ENCODE results near the gene BSDC1. TPM values are rescaled to one million over a fixed set of nuclear protein-coding genes. Genes with fewer than 3 reads are reported as not detected.

BSDC1 gene
- total RNA-seq, 2 donors from 2014 or later, result 47.1 to 49.7 TPM

DNA sequence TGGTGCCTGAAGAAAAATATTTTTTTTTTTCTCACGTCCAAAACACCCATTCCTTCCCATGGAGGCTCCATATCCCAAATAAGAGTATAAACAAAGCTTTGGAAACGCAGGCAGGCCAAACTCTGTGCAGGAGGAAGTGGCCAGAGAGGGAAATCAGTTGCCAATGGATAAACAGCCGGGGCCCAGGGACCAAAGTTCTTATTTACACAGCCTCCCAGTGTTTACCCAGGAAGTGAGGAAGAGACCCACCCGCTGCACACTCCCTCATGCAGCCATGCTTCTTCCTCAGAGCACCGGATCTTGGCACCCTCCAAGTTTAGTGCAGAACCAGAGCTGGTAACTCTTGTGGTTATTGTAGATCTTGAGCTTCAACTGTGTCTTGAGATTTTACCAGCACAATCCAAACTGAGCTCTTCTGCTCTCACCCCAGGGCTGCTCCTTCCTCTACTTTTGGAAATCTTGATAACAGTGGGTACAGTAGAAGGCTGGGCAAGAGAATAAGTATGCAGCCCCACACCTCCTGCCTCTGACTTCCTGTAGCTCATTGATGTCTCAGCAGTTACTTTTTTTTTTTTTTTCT, 72.4 kb downstream of the BSDC1 start:
- no peaks in the 10 kb centered on the region for H3K9me3 ChIP-seq
- H3K4me3 ChIP-seq, result no peak overlapping the region
- H3K27me3 ChIP-seq, result no peaks in the 10 kb centered on the region
- H3K36me3 ChIP-seq, result peaks cover 20% of the 10 kb centered on the region
- peaks cover 0 to 5% of the 10 kb centered on the region in 2 donors for H3K4me1 ChIP-seq
- TF ChIP-seq, protein P1, sequence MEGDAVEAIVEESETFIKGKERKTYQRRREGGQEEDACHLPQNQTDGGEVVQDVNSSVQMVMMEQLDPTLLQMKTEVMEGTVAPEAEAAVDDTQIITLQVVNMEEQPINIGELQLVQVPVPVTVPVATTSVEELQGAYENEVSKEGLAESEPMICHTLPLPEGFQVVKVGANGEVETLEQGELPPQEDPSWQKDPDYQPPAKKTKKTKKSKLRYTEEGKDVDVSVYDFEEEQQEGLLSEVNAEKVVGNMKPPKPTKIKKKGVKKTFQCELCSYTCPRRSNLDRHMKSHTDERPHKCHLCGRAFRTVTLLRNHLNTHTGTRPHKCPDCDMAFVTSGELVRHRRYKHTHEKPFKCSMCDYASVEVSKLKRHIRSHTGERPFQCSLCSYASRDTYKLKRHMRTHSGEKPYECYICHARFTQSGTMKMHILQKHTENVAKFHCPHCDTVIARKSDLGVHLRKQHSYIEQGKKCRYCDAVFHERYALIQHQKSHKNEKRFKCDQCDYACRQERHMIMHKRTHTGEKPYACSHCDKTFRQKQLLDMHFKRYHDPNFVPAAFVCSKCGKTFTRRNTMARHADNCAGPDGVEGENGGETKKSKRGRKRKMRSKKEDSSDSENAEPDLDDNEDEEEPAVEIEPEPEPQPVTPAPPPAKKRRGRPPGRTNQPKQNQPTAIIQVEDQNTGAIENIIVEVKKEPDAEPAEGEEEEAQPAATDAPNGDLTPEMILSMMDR (IDR thresholded peaks at IDR 0.05), result no peak
- no peak overlapping the region for H3K27ac ChIP-seq
- DNase-seq (ENCODE audit: low spot score), result no peak

DNA sequence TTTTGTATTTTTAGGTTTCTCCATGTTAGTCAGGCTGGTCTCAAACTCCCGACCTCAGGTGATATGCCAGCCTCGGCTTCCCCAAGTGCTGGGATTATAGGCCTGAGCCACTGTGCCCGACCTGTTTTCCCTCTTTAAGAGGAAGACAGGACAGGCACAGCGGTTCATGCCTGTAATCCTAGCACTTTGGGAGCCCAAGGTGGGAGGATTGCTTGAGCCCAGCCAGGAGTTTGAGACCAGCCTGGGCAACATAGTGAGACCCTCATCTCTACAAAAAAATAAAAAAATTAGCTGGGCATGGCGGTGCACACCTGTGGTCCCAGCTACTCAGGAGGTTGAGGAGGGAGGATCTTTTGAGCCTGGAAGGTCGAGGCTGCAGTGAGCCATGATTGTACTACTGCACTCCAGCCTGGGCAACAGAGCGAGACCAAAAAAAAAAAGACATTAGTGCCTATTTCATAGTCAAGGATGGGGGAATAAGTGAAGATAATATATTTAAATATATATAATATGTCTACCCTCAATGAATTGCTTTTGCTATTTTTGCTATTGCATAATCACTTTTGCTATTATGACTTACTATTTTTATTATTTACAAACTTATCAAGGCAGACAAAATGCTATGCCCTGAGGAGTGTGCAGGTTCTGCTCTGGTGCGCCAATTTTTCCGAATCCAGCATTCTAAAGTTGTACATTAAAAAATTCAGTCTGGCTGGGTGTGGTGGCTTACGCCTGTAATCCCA, 75.9 kb downstream of the BSDC1 start:
- H3K4me1 ChIP-seq, result peaks cover 0 to 12% of the 10 kb centered on the region in 2 donors
- H3K9me3 ChIP-seq, result no peaks in the 10 kb centered on the region
- no peak overlapping the region for H3K4me3 ChIP-seq
- TF ChIP-seq, protein P1 (IDR thresholded peaks at IDR 0.05), result no peak
- peaks cover 19% of the 10 kb centered on the region for H3K36me3 ChIP-seq
- H3K27ac ChIP-seq, result no peak overlapping the region
- DNase-seq (ENCODE audit: low spot score), result no peak
- H3K27me3 ChIP-seq, result no peaks in the 10 kb centered on the region

DNA sequence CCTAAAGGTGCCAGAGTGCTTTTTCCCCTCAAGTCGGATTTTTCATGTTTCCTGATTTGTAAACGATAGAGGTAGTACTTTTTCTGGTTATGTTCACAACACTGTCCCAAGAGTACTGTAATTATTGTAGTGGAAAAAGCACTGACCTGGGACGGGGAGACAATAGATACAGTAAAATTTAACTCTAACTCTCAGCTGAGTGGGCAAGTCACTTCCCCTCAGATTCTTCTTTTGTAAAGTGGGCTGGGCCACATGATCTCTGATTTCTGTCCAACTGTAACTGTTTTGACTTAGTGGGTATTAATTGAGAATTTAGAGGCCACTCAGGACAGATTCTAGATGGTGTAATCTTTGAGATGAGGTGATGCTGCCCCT, 77.4 kb downstream of the BSDC1 start:
- no peak overlapping the region for H3K27ac ChIP-seq
- H3K4me1 ChIP-seq, result peaks cover 0 to 12% of the 10 kb centered on the region in 2 donors
- no peak for DNase-seq (ENCODE audit: low spot score)
- H3K36me3 ChIP-seq, result peaks cover 19% of the 10 kb centered on the region
- TF ChIP-seq, protein P1 (IDR thresholded peaks at IDR 0.05), result no peak
- no peaks in the 10 kb centered on the region for H3K9me3 ChIP-seq
- H3K27me3 ChIP-seq, result no peaks in the 10 kb centered on the region
- H3K4me3 ChIP-seq, result no peak overlapping the region

Other genes starting within 250 kb of the BSDC1 start
- gene TXLNA, start 214.8 kb downstream of the BSDC1 start, total RNA-seq, result 10 to 100 TPM; 16.1 to 29.4 TPM
- gene CCDC28B, start 193.8 kb downstream of the BSDC1 start, total RNA-seq, result 10 to 100 TPM in 1 of 2 donors, 1 to 10 TPM in 1; 9.5 to 11.2 TPM
- 1 to 10 TPM in 1 of 2 donors, under 1 TPM in 1; 0.48 to 1.3 TPM for gene IQCC, start 188.8 kb downstream of the BSDC1 start, total RNA-seq
- not detected for gene DCDC2B, start 185.4 kb downstream of the BSDC1 start, total RNA-seq
- 1 to 10 TPM; 8.1 to 8.9 TPM for gene TMEM234, start 172.1 kb downstream of the BSDC1 start, total RNA-seq
- gene EIF3I, start 172.0 kb downstream of the BSDC1 start, total RNA-seq, result 100 to 1,000 TPM; 123 to 131 TPM
- 1 to 10 TPM; 2.1 to 6.4 TPM for gene FAM167B, start 147.2 kb downstream of the BSDC1 start, total RNA-seq
- gene LCK, start 143.2 kb downstream of the BSDC1 start, total RNA-seq, result under 1 TPM; 0.74 to 0.98 TPM
- 10 to 100 TPM; 21.8 to 28.0 TPM for gene HDAC1, start 102.4 kb downstream of the BSDC1 start, total RNA-seq
- gene MARCKSL1, start 58.2 kb downstream of the BSDC1 start, total RNA-seq, result 10 to 100 TPM in 1 of 2 donors, 1 to 10 TPM in 1; 9.5 to 34.5 TPM
- gene FAM229A, start 32.0 kb downstream of the BSDC1 start, total RNA-seq, result 1 to 10 TPM in 1 of 2 donors, under 1 TPM in 1; 0.89 to 7.5 TPM
- gene TSSK3, start 31.9 kb downstream of the BSDC1 start, total RNA-seq, result under 1 TPM; 0.63 to 0.70 TPM
- gene ZBTB8B, start 70.6 kb upstream of the BSDC1 start, total RNA-seq, result under 1 TPM in 1 of 2 donors, not detected in 1; 0.04 TPM
- 1 to 10 TPM; 3.3 to 4.8 TPM for gene ZBTB8A, start 145.0 kb upstream of the BSDC1 start, total RNA-seq

Measured in right atrium auricular region (tissue), 2 donors.